ENCODE results near the gene STX16.

STX16 gene

DNA sequence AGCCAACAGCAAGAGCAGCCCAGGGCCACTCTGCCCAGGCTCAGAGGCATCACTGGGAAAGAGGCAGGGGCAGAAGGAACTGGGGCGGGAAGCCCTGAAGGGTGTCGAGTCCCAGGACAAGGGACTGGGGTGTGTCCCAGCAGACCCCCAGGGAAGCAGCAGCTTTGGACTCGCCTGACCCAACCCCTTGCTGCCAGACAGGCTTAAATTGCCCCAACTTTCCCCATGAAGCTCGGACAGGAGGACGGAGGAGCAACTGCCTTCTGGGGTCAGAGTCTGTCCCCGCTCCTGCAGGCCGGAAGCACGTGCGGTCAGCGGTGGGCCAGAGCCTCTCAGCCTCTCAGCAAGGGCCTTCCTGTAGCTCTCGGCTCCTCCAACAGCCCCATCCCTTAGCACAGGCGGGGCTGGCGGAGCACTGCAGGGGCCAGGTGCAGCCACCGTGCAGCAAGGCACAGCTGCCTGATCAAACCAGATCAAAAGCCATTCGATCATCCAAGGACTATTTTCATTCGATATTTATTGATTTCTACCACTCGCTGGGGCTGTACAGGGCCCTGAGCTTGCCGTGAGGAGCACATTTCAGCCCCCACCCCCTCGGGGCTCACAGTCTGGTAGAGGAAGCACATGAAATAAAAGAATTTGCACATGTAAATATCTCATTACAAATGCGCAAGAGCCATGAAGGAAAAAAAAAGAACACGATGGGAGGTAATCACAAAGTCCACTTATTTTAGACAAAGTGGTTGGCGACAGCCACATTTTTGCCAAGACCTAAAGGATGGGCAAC lies 31.8 kb upstream of the STX16 start:
- DNase-seq: no peak

DNA sequence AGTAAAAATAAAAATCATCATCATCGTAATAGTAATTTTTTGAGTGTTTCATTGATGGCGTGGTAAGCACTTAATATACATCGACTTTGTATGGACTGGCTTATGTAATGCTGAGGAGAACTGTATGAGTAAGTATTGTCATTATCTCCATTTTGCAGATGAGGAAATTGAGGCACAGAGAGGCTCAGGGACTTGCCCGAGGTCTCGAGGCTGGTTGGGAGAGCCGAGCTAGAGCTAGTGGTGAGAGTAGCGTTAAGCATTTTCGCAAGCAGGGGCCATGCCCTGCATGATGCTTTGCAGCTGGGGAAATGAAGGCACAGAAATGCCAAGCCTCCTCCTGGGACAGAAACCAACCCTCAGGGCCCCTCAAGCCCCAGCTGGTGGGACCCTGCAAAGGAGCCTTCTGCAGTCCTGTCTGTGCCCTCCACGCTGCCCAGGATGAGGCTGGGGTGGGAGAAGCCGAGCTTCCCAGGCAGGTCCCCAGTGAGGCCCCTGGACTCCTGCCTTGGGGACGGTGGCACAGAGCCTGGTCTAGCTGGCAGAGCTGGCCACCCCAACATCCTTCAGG lies 31.1 kb upstream of the STX16 start:
- DNase-seq: no peak

DNA sequence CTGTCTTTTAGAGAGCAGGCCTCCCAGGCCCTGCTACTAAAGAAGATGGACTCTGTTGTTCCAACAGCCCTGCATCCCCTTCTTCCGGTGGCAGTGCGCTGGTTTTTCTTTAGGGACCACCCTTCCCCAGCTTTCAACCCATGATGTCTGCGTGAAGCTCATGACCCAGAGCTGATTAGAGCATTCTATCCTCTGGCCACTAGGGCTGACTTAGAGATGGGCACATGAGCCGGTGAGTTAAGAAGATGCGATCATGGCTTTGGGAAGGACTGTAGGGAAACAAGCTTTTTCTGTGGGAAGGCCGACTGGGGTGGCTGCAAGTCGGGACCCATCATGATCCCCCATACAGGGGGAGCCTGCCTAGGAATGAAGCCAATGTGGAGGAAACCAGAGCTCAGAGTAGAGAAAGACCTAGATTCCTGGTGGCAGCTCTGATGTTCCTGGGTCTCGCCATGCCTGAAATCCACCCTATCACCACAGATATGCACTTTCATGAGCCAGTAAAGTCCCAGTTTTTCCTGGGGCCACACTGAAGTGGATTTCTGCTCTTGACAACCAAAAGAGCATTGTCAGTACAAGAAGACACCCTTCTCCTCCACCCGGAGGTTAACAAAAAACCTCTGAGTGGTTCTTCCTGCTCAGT lies 29.1 kb upstream of the STX16 start:
- DNase-seq: no peak

DNA sequence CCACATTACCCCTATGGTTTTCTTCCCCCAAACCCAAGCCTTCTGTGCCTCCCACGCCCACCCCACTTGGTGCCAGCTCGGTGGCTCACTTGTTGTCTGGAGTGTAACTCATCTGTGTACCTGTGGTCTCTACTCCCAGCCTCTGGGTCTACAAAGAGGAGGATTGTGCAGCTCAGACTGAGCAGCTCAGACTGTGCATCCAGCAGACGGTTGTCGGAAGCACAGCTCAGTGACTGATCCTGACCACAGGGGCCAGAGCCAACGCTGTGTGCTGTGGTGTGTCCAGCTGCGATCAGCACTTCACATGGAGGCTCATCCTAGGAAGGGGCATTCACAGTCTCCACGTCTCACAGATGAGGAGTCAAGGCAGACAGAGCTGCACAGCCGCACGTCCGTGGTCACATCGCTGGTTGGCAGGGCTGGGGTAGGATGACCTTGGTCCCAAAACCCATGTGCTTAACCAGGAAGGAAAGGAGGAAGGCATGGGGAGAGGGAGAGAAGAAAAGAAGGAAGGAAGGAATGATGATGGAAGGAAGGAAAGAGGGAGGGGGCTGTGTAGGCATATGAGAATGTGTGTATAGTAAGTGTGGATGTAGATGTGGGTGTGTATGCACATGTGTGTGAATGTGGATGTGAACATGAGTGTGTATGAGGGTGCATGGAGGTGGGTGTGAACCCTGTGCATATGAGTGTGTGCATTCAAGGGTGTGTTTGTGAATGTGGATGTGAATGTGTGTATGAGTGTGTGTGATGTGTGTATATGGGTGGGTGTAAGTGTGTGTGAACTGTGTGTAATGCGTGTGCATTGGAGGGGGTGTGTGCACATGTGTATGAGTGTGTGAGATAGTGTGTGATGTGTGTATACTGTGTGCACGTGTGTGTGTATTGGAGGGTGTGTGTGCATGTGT lies 28.2 kb upstream of the STX16 start:
- DNase-seq: no peak

DNA sequence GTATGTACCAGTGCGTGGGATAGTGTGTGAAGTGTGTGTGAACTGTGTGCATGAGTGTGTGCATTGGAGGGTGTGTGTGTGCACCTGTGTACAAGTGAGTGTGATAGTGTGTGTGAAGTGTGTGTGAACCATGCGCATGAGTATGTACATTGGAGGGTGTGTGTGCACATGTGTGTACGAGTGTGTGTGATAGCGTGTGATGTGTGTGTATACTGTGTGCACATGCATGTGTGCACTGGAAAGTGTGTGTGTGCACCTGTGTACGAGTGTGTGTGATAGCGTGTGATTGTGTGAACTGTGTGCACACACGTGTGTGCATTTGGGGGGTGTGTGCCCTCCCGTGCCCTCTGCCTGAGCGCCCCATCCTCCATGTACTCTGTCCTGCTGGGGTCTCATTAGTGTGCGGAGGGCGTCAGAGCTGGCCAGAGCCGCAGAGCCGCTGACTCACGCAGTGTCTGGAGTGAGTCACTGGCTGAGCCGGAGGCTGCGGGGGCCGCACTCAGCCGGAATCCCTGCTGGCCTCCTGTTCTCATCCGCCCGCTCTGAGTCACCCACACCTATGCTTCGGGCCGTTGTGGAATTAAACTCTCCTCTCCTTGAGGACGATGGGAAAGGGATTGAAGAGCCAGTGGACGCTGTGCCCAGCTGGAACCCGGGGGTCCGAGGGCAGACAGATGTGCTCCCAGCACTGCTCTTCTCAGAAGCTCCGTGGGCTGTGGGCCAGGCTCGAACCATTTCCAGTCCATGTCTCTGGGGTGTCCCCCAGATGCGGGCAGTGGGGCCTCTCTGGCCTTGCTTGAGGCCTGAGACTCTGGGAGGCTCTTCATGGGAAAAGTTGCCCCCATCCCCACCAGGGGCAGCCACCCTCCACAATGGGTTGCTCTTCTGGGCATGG lies 27.3 kb upstream of the STX16 start:
- DNase-seq: no peak

DNA sequence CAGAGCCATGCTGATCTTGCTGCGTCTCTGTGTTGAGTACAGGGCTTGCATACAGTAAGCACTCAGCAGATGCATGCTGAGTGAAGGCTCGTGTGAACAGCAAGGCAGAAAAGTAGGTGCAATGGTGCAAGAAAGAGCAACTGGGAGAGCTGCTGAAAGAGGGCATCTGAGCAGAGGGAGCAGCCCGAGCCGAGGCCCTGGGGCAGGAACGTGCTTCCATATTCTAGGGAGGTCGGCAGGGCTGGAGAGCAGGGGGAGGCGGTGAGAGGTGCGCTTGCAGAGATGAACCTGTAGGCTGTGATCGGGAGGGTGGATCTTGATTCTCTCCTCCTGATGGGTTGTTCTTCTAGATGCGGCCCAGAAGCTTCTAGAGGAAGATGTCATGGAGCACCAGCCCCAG lies 26.4 kb upstream of the STX16 start:
- no peak for DNase-seq

DNA sequence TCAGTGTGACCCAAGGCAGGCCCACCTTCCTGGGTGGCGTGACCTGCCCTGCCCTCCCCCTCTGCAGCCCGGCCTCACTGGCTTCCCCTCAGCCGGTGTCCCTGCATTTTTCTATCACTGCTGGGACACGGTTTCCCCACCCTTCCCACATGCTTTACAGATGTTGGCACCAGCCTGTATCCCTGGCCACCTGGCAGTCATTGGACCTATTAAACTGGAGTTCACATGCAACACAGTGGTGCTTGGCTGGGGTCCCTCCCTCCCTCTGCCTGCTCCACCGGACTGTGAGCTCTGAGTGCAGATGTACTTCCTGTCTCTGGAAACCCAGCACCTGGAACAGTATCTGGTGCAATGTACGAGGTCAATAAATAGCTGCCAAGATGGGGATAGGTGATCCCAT lies 25.5 kb upstream of the STX16 start:
- DNase-seq: no peak

DNA sequence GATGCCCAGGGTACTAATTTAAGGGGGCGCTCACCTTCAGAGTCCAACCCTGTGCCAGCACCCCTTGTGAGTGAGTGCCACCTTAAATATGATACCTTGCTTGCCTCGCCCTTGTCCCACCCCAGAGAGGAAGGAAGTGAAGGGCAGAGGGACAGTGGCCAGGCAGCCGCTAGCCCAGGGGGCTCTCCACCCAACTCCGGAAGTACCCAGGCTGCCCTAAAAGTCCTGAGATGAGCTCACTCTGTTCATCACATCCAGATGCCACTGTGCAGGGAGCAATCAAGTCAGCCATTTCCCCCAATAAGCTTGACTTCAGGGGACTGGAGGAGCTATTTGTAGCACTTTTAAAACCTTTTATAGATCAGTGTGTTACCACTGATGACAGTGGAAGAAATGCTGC lies 25.0 kb upstream of the STX16 start:
- DNase-seq: no peak

DNA sequence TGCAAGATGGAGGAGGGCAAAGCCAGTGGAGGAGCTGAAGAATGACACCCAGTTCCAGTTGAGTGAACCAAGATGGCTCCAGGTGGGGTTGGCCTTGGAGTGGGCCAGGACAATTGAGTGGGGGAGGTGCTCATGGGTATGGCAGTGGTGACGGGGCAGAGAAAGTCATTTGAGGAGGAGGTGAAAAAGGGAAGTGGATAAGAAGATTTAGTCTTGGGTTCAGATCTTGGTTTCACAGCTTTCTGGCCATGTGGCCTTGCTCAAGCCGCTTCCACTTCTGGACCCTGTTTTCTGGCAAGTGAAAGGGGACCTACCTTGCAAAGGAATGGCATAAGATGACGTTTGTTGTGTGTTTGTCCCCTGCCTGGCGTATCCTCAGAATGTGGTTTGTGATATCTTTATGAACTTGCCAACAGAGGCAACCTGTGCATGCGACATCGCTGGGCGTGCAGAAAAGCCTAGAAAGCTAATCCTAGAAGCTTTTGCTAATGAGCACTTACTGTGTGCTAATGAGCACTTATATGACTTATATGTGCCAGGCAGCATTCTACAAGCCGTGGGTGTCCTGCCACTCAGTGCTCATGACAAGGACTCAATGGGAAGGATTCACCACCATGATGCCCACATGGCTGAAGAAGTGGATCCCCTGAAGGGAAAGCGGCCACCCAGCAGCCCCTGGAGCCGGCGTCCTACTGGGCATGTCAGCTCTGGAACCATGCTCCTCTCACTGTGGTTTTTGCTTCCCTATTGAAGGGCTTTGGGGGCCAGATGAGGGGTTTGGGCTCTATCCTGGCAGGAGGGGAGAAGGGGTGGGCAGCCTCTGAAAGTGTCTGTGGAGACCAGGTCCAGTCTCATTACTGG lies 23.6 kb upstream of the STX16 start:
- no peak for DNase-seq

DNA sequence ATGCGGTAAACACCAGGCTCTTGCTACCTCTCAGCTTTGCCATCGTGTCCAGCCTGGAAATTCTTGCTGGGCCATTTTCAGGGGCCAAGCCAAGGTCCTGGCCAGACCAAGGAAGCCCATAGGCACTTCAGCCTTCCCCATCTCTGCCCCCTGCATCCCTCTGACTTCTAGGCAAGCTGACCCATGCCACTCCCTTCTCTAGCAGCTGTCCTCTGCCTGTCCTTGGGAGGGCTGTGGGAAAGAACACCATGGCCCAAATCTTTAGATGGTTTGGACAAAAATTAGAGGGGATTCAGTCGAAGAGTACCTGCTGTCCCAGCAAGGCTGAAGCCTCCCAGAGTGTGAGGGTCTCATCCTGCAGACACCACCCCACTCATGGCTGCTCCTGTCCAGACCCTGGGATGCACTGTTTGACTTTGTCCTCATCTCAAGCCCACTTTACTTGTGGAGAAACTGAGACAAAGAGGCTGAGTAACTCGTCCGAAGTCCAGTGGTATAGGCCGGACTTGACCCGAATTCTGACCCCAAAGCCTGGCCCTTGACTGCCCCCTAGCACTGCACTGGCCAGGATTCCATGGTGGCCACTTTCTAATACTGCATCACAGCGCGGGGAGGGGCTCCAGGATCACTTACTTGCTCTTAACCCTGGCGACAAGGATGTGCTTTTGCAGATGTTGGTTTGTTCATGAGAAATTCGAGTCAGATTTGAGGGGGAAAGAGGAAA lies 22.4 kb upstream of the STX16 start:
- no peak for DNase-seq

DNA sequence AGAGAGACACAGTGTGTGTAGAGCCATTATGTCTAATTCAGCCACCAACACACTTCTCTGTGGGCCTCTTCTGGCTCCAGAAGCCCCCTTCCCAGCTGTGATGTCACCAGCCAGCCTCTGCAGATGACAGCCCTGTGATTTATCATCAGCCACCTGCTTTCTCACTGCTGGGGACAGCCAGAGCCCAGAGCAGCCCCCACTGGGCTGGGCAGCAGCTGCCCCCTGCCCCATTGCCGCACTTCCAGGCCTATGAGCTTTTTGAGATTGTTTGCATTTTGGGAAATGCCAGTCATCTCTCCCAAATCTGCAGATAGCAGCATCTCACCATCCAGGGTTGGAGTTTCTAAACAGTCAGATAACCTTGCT lies 21.9 kb upstream of the STX16 start:
- no peak for DNase-seq

DNA sequence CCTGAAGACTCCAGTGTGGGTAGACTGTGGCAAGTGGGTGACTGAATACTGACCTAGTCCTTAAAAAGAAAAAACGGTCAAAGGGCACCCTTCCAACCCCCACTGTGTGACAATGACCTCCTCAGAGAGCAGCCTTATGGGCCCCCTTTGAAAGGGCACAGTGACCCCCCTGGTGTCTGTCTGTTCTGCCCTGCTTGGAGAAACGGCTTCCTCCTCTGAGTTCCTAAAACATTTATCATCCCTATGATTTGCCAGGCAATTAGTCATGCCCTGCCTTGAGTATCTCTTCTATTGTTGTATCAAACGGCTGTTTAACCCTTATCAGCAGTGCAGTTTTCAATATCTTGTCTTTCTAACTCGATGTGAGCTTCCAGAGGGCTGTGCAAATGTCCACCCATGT lies 21.0 kb upstream of the STX16 start:
- no peak for DNase-seq

DNA sequence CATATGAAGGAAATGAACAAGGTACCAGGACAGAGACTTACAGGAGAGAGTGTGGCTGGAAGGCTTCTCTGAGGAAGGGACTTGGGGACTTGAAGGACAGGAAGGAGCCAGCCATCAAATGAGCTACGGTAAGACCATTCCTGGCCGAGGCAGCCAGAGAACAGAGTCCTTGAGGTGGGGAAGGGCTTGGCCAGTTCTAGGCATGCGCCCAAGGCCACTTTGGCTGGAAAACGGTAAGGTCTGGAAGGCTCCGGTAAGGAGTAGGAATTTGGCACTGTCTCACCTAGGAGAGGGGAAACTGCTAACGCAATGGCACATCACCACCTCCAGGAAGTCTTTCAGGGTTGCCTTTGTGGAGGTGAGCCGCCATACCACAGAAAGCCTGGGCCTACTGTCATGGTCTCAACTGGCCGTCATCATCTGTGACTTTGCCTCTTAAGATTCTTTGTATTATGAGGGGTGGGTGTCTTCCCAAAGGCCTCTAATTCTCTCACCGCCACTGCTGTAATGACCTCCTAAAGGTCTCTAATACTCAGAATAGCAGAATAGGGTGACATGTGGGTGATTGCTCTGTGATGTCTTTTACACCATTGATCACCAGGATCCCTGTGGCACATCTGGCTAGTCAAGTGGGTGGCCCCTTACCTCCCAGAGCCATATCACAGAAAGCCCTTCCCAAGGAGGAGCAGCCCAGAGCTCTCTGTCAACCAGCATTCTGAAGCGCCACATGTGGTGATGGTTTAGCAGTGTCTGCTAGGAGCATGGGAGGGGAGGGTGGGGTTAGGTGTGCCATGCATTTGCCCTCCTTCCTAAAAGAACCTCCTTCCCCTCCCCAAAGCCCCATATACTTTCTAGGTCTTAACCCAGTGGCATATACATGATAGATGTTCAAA lies 17.7 kb upstream of the STX16 start:
- no peak for DNase-seq

DNA sequence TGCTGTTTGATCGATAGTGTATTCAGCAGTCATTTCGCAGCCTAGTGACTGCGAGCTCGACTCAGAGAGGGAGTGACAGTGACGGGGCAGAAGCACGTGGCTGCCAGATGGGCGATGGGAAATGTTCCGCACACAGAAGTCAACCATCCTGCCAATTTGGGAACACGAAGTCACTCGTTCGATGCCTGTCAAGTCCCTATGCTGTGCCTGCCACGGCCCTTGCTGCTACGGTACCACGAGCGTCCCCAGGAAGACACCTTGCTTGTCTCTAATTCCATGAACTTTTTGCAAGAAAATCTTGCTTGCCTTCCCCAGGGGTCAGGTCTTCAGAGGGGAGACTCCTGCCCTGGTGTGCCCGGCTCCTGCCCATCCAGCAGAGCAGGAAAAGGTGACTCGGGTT lies 17.0 kb upstream of the STX16 start:
- no peak for DNase-seq

DNA sequence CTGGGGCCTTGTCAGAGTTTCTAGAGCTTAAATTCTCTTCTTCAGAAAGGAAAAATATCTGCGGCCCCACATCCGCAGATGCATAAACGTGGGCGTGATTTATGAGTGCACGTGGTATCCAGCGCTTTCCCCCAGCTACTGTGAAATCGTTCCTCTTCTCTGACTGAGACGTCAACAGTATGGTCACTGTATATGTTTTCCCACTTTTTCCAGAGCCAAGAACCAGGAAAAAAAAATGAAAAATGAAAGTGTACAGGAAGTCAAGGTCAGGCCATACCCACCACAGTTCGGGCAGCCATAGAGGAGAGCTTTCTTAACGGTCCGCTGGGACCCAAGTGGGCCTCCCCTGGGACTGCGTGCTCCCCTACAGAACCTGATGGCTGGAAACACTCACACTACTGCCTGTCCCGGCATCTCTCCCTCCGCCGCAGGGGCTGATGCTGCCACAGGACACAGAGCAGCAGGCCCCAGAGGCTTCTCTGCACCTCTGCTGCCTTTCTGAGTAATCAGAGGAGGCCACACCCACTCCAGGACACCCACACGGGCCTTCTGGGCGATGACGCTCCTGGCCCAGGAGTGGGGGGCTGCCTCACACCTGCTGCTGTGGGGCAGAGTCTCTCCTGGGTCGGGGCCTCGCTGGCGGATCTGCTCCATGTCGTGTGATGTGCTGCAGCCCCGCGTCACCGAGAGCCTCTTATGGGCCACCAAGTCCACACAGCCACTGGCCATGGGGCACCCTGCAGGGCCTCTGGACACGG lies 16.4 kb upstream of the STX16 start:
- DNase-seq: no peak

DNA sequence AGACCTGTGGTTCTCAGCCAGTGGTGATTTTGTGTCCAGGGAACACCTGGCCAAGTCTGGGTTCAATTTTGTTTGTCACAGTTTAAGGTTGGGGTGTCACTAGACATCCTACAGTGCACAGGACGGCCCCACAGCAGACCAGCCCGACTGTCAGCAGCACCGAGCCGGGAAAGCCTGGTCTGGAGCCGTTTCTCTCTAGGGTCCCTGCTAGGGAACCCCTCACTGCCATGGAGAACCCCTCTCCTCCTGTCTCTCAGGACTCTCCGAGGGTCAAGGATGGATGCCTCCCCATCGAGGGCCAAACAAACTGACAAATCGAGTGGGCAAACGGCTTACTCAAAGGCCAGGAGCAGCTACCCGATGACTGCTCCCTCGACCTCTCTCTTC lies 15.8 kb upstream of the STX16 start:
- no peak for DNase-seq

DNA sequence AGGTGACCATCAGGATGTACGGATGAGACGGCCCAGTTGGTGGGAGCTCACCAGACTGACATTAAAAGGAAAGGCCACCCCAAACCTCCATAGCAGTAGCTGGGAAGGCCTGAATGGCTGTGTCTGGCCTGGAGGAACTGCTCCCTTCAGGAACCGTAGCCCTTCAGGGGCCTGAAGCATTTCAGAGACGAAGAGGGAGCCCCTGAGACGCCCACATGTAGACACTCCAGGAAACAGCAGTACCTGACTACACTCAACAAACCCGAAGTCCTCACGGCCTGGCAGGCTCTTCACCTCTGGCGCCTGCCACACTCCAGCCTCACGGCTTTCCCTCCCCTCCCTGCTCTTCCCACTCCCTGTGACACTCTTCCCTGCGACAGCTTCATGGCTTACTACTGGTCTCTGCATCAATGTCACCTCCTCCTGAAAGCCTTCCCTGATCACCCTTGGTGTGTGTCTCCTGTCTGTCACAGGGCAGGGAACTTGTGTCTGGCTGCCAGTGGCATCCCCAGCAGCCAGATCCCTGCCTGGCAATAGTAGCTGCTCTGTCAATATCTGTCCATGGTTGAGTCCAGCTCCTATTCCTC lies 14.6 kb upstream of the STX16 start:
- DNase-seq: no peak

DNA sequence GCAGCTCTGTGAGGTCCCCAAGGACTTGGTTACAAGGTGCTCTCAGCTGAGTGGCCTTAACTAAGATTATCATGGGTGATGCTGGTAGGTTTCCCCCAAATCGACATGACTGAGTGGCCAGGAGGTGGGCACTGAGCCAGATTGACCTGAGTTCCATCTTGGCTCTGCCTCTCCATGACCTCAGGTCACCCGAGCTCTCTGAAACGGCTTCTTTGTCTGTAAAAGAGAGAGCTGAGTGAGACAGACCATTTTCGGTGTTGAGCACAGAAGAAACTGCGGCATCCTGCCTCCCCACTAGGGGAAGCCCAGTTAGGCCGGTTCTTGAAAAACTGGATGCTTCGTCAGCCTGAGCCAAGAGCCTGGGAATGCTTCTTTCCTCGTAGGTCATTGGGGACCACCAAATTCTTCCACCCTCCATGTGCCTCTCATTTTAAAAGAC lies 14.1 kb upstream of the STX16 start:
- DNase-seq: no peak
